ENCODE measurements around the gene RPAIN.

The RPAIN gene

DNA sequence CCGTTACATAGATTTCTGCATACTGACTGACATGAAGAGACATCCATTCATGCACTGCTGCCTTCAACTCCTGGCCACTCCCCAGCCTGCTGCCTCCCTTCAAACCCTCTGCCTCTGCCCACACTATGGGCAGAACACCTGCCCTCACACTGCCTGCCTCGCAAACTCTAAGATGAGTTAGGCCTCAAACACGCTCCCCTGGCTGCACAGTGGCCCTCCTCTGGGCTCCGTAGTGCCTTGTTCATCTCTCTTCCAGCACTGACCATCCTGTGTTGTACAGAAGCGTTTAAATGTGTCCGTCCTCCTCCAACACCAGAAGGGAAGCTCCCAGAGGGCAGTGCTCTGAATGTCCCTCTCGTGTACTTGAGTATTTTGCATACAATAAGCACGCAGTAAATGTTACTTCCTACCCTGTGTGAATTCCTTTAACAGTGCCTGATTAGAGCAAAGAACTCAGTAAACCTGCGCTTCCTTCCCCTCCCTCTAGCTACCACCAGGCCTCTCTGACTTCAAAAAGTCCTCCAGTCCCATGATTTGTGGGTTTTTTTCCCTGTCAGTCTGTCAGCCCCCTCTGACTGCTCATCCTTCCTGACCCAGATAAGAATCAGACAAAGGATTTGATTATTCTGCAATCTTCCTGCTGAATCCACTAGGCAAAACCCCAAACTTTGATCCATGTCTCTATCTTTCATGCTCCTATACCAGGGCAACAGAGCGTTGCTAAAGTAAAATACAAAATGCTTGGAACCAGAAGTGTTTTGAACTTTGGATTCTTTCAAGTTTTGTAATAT is 44.9 kb downstream of the RPAIN start:
- peaks cover 40% of the 10 kb centered on the region for H3K36me3 ChIP-seq (ENCODE audit: insufficient read depth, low read length)
- H3K4me1 ChIP-seq (ENCODE audit: insufficient read depth, low read length), result peaks cover 13% of the 10 kb centered on the region; the same call in 1 of the 2 replicates
- no peaks in the 10 kb centered on the region for H3K9me3 ChIP-seq (ENCODE audit: insufficient read depth, low read depth, low read length)
- no peak overlapping the region; the same call in 1 of the 2 replicates for H3K9ac ChIP-seq (ENCODE audit: low read depth, low read length)
- WGBS, result 89% methylated on average over 10 of the region's 10 CpGs
- H3K27ac ChIP-seq (ENCODE audit: low read depth, low read length), result no peak overlapping the region
- H3K27me3 ChIP-seq (ENCODE audit: insufficient read depth, low read length), result no peaks in the 10 kb centered on the region
- H3K4me3 ChIP-seq (ENCODE audit: low read length), result no peak overlapping the region

- H3K9ac ChIP-seq (ENCODE audit: low read depth, low read length), result peak overlapping the region; percentile 53; the same call in 1 of the 2 replicates
- H3K4me3 ChIP-seq (ENCODE audit: low read length), result peak overlapping the region; percentile 78
- H3K27me3 ChIP-seq (ENCODE audit: insufficient read depth, low read length), result no peaks in the 10 kb centered on the region
- peaks cover 29% of the 10 kb centered on the region for H3K36me3 ChIP-seq (ENCODE audit: insufficient read depth, low read length)
- WGBS, result 95% methylated on average over 4 of the region's 4 CpGs
- H3K9me3 ChIP-seq (ENCODE audit: insufficient read depth, low read depth, low read length), result no peaks in the 10 kb centered on the region
- H3K27ac ChIP-seq (ENCODE audit: low read depth, low read length), result no peak overlapping the region
- H3K4me1 ChIP-seq (ENCODE audit: insufficient read depth, low read length), result peaks cover 13% of the 10 kb centered on the region; the same call in 1 of the 2 replicates
Measured at GRCh38 chr17:5466295-5466694, 46.3 kb downstream of the RPAIN start.

- peak overlapping the region; percentile 80 for H3K9ac ChIP-seq (ENCODE audit: low read depth, low read length)
- H3K27ac ChIP-seq (ENCODE audit: low read depth, low read length), result no peak overlapping the region
- H3K9me3 ChIP-seq (ENCODE audit: insufficient read depth, low read depth, low read length), result no peaks in the 10 kb centered on the region
- WGBS, result 1% methylated on average over 8 of the region's 8 CpGs
- H3K4me1 ChIP-seq (ENCODE audit: insufficient read depth, low read length), result peaks cover 13% of the 10 kb centered on the region; the same call in 1 of the 2 replicates
- no peaks in the 10 kb centered on the region for H3K27me3 ChIP-seq (ENCODE audit: insufficient read depth, low read length)
- peak overlapping the region; percentile 78 for H3K4me3 ChIP-seq (ENCODE audit: low read length)
- peaks cover 35% of the 10 kb centered on the region for H3K36me3 ChIP-seq (ENCODE audit: insufficient read depth, low read length)
Measured at GRCh38 chr17:5467416-5467815, 47.4 kb downstream of the RPAIN start.

DNA sequence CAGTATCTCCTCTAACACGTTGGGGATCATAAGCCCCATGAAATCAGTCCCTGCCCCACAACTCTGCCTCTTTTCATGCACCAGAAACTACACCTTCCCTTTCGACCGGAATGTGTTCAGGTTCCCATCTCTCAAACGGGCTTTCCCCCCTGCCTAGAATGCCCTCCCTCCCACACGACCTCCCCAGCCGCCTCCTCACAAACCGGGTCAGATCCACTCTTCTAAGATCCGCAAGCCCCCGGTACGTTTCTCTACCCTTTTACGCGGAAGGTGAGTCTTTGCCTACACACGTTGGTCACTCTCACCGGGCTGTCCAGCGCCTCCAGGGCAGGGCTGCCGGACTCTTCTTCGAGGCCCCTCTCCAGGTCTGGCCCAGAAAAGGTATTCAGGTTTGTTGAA is 48.1 kb downstream of the RPAIN start:
- Histone ChIP-seq H3K9me3 (ENCODE audit: insufficient read depth, low read depth, low read length) (no peaks in the 10 kb centered on the region), H3K4me1 (ENCODE audit: insufficient read depth, low read length) (peaks cover 13% of the 10 kb centered on the region; the same call in 1 of the 2 replicates), H3K9ac (ENCODE audit: low read depth, low read length) (peak overlapping the region; percentile 80), H3K4me3 (ENCODE audit: low read length) (peak overlapping the region; percentile 78), H3K36me3 (ENCODE audit: insufficient read depth, low read length) (peaks cover 39% of the 10 kb centered on the region), H3K27me3 (ENCODE audit: insufficient read depth, low read length) (no peaks in the 10 kb centered on the region), H3K27ac (ENCODE audit: low read depth, low read length) (peak overlapping the region; percentile 75; the same call in 1 of the 2 replicates)
- under 1% methylated on average over 17 of the region's 17 CpGs for WGBS

DNA sequence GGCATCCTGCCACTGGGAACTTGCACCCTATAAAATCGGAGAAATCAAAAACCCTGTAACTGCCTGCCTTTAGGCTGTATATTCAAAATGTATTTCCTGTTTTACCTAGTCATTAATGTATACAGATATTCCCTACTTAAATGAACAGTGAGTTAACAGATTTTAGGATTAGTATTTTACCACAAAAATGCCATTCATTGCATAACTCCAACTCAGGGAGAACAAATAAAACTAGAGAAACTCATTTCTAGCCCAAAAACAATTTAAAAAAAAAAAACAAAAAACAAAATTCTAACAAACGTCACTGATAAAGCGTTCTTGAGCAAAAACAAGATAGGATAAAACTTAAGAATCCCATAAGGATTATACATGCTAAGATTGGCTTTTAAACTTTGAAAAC is 52.5 kb downstream of the RPAIN start:
- no peak overlapping the region for H3K4me3 ChIP-seq (ENCODE audit: low read length)
- 96% methylated on average over 3 of the region's 3 CpGs for WGBS
- H3K27me3 ChIP-seq (ENCODE audit: insufficient read depth, low read length), result no peaks in the 10 kb centered on the region
- H3K9ac ChIP-seq (ENCODE audit: low read depth, low read length), result no peak overlapping the region
- no peaks in the 10 kb centered on the region for H3K4me1 ChIP-seq (ENCODE audit: insufficient read depth, low read length)
- H3K27ac ChIP-seq (ENCODE audit: low read depth, low read length), result no peak overlapping the region
- no peaks in the 10 kb centered on the region for H3K9me3 ChIP-seq (ENCODE audit: insufficient read depth, low read depth, low read length)
- peaks cover 55% of the 10 kb centered on the region for H3K36me3 ChIP-seq (ENCODE audit: insufficient read depth, low read length)

DNA sequence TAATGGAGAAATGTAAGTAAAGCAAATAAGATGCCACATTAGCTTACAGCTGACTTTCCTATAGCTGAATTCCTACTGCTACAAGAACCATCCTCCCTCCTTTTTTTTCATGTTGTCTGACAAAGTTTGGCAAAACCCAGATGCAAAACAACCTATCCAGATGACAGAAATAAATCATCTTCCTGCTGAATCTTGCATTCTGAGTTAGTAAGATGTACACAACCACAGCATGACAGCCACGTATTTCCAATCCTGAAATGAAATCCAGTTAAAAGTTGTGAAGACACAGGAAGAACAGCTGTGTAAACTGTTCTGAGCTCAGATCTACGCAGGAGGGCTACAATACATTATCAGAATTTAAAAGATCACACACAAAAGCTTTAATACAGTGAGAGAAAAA is 53.9 kb downstream of the RPAIN start:
- H3K9me3 ChIP-seq (ENCODE audit: insufficient read depth, low read depth, low read length), result no peaks in the 10 kb centered on the region
- H3K27ac ChIP-seq (ENCODE audit: low read depth, low read length), result no peak overlapping the region
- H3K36me3 ChIP-seq (ENCODE audit: insufficient read depth, low read length), result peaks cover 69% of the 10 kb centered on the region
- H3K27me3 ChIP-seq (ENCODE audit: insufficient read depth, low read length), result no peaks in the 10 kb centered on the region
- no peak overlapping the region for H3K4me3 ChIP-seq (ENCODE audit: low read length)
- no peaks in the 10 kb centered on the region for H3K4me1 ChIP-seq (ENCODE audit: insufficient read depth, low read length)
- 100% methylated on average over 2 of the region's 2 CpGs for WGBS
- H3K9ac ChIP-seq (ENCODE audit: low read depth, low read length), result no peak overlapping the region

- Histone ChIP-seq H3K9ac (ENCODE audit: low read depth, low read length) (no peak overlapping the region), H3K36me3 (ENCODE audit: insufficient read depth, low read length) (peaks cover 95% of the 10 kb centered on the region), H3K4me3 (ENCODE audit: low read length) (no peak overlapping the region), H3K9me3 (ENCODE audit: insufficient read depth, low read depth, low read length) (no peaks in the 10 kb centered on the region), H3K4me1 (ENCODE audit: insufficient read depth, low read length) (no peaks in the 10 kb centered on the region), H3K27ac (ENCODE audit: low read depth, low read length) (no peak overlapping the region), H3K27me3 (ENCODE audit: insufficient read depth, low read length) (no peaks in the 10 kb centered on the region)
- 96% methylated on average over 4 of the region's 4 CpGs for WGBS
Measured at GRCh38 chr17:5478992-5479391, 59.0 kb downstream of the RPAIN start.

GRCh38 chr17:5480962-5481361 is 61.0 kb downstream of the RPAIN start:
- H3K4me3 ChIP-seq (ENCODE audit: low read length), result no peak overlapping the region
- H3K9me3 ChIP-seq (ENCODE audit: insufficient read depth, low read depth, low read length), result no peaks in the 10 kb centered on the region
- peaks cover 89% of the 10 kb centered on the region for H3K36me3 ChIP-seq (ENCODE audit: insufficient read depth, low read length)
- no peak overlapping the region for H3K27ac ChIP-seq (ENCODE audit: low read depth, low read length)
- 97% methylated on average over 6 of the region's 6 CpGs for WGBS
- H3K4me1 ChIP-seq (ENCODE audit: insufficient read depth, low read length), result peaks cover 5% of the 10 kb centered on the region; the same call in 1 of the 2 replicates
- H3K9ac ChIP-seq (ENCODE audit: low read depth, low read length), result no peak overlapping the region
- H3K27me3 ChIP-seq (ENCODE audit: insufficient read depth, low read length), result no peaks in the 10 kb centered on the region

DNA sequence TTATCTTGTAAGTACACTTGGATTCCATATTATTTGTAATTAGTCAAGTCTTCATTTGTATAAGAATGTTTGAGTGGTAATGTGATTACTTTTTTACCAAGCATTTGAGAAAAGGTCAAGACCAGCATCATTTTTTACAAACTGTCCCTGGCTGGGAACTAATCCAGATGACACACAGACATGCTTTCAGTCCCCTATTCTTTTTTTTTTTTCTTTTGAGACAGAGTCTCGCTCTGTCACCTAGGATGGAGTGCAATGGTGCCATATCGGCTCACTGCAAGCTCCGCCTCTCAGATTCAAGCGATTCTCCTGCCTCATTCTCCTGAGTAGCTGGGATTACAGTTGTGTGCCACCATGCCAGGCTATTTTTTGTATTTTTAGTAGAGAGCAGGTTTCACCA is 61.5 kb downstream of the RPAIN start:
- Histone ChIP-seq H3K27ac (ENCODE audit: low read depth, low read length) (no peak overlapping the region), H3K4me3 (ENCODE audit: low read length) (no peak overlapping the region), H3K36me3 (ENCODE audit: insufficient read depth, low read length) (peaks cover 85% of the 10 kb centered on the region), H3K4me1 (ENCODE audit: insufficient read depth, low read length) (peaks cover 5% of the 10 kb centered on the region; the same call in 1 of the 2 replicates), H3K9me3 (ENCODE audit: insufficient read depth, low read depth, low read length) (no peaks in the 10 kb centered on the region), H3K9ac (ENCODE audit: low read depth, low read length) (no peak overlapping the region), H3K27me3 (ENCODE audit: insufficient read depth, low read length) (no peaks in the 10 kb centered on the region)
- WGBS, result 97% methylated on average over 4 of the region's 4 CpGs

Measured in HUES64 (cell line).